Central memory CD4-positive, alpha-beta T cell (primary cell): ENCODE measurements around the gene DNHD1.

Experiments used
- DNase-seq: peaks from one replicate; pipeline ENCODE4 v3.0.0; 2022

Gene DNHD1

GRCh38 chr11:6563667-6564066, 66.6 kb downstream of the DNHD1 start:
- no peak for DNase-seq

GRCh38 chr11:6565325-6565724, 68.2 kb downstream of the DNHD1 start:
- DNase-seq = no peak

- no peak for DNase-seq
Observed at GRCh38 chr11:6565988-6566703, 69.1 kb downstream of the DNHD1 start.

- no peak for DNase-seq
Observed at GRCh38 chr11:6566704-6567370, 69.8 kb downstream of the DNHD1 start.

GRCh38 chr11:6567371-6567745, 70.3 kb downstream of the DNHD1 start:
- DNase-seq = no peak

GRCh38 chr11:6568191-6568918, 71.3 kb downstream of the DNHD1 start:
- no peak for DNase-seq

GRCh38 chr11:6569706-6570105, 72.6 kb downstream of the DNHD1 start:
- no peak for DNase-seq

GRCh38 chr11:6570691-6571427, 73.8 kb downstream of the DNHD1 start:
- no peak for DNase-seq

- DNase-seq = no peak
Observed at GRCh38 chr11:6571434-6572008, 74.4 kb downstream of the DNHD1 start.

GRCh38 chr11:6572215-6572614, 75.1 kb downstream of the DNHD1 start:
- DNase-seq = no peak

GRCh38 chr11:6574816-6575715, 78.0 kb downstream of the DNHD1 start:
- DNase-seq = no peak

- DNase-seq = no peak
Observed at GRCh38 chr11:6576471-6577373, 79.6 kb downstream of the DNHD1 start.

- DNase-seq = no peak
Observed at GRCh38 chr11:6578134-6578533, 81.1 kb downstream of the DNHD1 start.

GRCh38 chr11:6579681-6580080, 82.6 kb downstream of the DNHD1 start:
- DNase-seq = no peak

GRCh38 chr11:6583584-6583983, 86.5 kb downstream of the DNHD1 start:
- no peak for DNase-seq

- DNase-seq = no peak
Observed at GRCh38 chr11:6584528-6584927, 87.4 kb downstream of the DNHD1 start.

- no peak for DNase-seq
Observed at GRCh38 chr11:6586434-6587359, 89.6 kb downstream of the DNHD1 start.

GRCh38 chr11:6587360-6587953, 90.4 kb downstream of the DNHD1 start:
- DNase-seq = no peak

- no peak for DNase-seq
Observed at GRCh38 chr11:6588018-6588417, 90.9 kb downstream of the DNHD1 start.
